Tibial nerve (tissue), 3 donors: ENCODE results near the gene FUT8.

Experiments
- CTCF ChIP-seq, 5 experiments: fragments of 200-600 bp in 3 of 5; fragments of 450-650 bp in 2 of 5; sonication (generic) in 3 of 5; IDR thresholded peaks; one replicate each; pipeline ENCODE4 v1.5.1; 2016 to 2019; ENCODE audit warnings: antibody characterized with exemption in 5 of 5, mild to moderate bottlenecking in 3 of 5, moderate library complexity in 2 of 5
- POLR2A ChIP-seq, 2 donors: fragments of 450-650 bp; IDR thresholded peaks; one replicate each; pipeline ENCODE4 v1.6.1; 2017; ENCODE audit warnings: antibody characterized with exemption in 2 of 2, mild to moderate bottlenecking in 2 of 2, moderate library complexity in 2 of 2

GRCh38 chr14:65432361-65432948, 19.9 kb downstream of the FUT8 start:
- no peak for TF ChIP-seq CTCF (IDR thresholded peaks at IDR 0.05)
- TF ChIP-seq POLR2A (IDR thresholded peaks at IDR 0.05) = no peak
